HUDEP-2 (cell line): Measurements from ENCODE around the gene DISP3.

Experiments
- DNase-seq, 76 experiments: peaks; one replicate each; lab custom pipeline; 2025; ENCODE audit not compliant: unreplicated experiment in 76 of 76; lab: John Stamatoyannopoulos, UW

The DISP3 gene

DNA sequence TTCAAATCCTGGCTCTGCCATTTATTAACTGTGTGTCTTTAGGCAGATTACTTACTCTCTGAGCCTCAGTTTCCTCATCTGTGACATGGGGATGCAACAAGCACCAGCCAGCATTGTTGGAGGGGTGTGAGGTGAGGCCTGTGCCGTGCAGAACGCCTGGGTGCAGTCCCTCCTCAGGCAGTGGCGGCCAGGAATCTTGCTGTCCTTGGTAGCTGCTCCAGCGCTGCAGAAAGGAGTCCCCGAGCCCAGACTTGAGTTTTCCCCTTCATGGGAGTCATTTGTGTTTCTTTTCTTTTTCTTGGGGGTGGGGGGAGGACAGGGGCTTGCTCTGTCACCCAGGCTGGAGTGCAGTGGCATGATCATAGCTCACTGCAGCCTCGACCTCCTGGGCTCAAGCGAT is 46.6 kb downstream of the DISP3 start:
- DNase-seq, result no peak

DNA sequence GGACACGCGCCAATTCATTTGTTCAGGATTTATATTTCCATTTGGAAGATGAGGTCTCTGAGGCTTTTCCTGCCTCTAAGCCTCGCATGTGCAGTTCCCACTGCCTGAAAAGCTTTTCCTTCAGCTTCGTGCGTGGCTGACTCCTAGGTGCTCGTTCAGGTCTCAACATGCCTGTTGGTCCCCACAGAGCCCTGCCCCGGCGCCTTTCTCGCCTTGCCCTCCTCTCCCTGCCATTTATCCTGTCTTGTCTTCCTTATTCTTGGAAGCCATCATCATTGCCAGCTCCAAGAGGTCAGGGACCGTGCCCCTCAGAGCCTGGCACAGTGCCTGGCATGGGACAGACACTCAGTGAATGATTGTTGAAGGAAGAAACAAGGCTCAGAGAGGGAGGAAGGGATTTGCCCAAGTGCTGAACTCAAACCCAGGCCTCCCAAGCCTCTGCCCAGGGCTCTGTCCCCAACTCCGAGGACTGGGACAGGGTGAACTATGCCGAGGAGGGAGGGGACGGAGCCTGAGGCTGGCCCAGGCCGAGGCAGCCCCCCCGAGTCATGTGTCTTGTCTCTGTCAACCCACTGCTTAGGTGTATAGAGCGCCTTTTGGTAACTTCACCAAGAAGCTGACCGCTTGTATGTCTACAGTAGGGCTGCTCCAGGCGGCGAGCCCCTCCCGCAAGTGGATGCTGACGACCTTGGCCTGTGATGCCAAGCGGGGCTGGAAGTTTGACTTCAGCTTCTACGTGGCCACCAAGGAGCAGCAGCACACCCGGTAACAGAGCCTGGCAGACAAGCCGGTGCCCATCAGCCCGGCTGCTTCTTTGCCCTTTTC is 47.3 kb downstream of the DISP3 start:
- DNase-seq, result no peak

DNA sequence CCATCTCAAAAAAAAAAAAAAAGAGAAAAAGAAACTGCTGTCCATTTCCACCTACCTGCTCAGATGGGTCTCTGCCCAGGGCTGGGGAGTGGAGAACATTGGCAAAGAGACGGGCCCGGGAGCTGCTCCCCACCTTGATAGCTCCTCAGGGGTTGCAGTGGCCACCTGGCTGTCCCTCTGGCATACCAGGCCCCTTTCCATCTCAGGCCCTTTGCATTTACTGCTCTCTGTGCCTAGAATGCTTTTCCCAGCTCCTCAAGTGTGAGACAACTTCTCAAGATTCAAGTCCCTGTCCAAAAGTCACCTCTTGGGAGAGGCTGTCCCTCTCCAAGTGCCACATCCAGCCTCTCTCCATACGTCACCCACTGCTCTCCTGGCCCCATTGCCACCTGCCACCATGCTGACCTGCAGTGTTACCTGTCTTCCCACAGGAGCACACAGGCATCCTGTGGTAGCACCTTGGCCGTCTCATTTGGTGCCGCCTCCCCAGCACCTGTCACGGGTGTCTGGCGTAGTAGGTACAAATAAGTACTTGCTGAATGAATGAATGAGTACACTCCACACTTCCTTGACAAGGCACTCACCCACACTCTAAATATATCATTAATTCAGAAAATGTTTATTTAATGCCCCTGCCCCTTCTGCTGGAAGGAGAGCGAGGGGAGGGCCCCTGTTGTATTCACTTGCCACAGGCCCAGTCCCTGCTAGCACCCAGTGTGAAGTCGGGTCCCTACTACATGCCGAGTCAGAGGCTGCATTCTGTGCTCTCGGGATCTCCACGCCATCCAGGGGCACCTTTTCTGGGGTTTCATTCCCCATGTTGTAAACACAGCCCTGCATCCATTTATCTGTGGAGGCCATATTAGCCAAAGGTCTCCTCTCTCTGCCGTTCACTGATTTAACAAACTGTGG is 48.8 kb downstream of the DISP3 start:
- DNase-seq, result no peak

DNA sequence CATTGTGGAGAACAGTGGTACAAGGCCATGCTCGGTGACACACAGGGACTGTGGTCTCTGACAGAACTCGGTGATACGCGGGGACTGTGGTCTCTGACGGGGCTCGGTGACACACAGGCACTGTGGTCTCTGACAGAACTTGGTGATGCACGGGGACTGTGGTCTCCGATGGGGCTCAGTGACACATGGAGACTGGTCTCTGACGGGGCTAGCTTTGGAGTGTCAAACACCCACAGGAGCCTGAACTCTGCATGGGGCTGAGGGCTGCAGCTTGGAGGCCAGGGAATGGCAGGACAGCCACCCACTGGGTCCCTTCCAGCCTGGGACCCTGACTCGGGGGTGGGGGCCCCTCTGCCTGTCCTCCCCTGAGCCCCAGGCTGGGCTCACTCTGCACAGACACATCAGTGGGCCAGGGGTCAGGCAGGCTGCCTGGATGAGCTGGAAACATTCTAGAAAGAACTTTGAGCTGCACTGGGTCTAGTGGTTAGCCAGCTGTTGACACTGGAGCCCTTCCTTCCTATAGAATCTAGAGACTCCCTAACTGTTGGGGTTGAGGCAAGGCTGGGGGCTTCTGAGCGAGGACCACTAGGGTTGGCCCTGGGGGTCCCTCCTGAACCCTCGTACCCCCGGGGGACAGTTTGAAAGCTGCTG is 49.8 kb downstream of the DISP3 start:
- no peak for DNase-seq

DNA sequence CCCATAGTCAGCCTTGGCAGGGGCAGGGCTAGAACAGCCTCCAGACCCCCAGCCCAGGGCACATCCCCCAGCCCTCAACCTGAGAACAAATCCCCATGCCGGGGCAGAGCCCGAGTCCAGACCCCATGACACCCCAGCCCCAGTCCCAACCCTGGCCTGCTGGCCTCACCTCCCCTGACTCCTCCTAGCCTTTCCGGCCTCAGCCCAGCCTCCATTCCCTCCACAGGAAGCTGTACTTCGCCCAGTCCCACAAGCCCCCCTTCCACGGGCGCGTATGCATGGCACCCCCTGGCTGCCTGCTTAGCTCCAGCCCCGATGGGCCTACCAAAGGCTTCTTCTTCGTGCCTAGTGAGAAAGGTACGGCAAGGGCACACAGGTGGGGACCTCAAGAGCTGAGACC is 50.4 kb downstream of the DISP3 start:
- DNase-seq, result no peak

DNA sequence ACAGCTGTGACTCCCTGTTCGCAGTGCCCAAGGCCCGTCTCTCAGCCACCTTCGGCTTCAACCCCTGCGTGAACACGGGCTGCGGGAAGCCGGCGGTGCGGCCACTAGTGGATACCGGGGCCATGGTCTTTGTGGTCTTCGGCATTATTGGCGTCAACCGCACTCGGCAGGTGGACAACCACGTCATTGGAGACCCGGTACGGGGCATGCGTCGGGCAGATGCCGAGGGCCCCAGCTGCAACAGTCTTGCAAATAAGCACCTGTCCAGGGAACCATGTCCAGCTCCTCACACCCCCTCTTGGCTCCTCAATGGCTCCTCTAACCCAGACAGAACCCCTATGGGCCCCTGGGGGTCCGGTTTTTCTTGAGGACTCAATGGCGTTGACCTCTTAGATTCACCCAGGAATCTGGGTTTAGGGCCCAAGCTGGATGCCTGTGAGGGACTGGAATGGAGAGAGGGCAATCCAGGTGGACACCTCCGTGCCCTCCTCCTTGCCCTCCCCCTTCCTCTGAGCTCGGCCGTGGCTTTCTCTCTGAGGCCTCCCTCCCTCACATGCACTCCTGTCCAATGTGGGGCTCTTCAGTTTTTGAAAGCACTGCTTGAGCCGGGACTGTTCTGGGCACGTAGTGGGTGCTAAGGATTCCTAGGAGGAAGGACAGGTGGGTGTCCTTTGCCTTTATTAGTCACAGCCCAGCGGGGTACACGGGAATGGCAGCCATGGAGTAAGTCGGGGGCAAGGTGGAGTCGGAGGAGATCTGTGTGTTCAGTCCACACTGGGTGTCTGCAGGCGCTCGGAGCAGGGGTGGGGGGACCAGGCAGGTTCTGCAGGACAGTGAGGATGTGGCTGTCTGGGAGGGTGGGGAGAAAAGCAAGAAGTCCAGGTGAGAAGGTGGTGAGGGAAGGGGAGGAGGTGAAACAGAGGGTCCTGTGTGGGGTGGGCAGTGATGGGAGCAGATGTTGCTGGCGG is 51.1 kb downstream of the DISP3 start:
- DNase-seq, result no peak

DNA sequence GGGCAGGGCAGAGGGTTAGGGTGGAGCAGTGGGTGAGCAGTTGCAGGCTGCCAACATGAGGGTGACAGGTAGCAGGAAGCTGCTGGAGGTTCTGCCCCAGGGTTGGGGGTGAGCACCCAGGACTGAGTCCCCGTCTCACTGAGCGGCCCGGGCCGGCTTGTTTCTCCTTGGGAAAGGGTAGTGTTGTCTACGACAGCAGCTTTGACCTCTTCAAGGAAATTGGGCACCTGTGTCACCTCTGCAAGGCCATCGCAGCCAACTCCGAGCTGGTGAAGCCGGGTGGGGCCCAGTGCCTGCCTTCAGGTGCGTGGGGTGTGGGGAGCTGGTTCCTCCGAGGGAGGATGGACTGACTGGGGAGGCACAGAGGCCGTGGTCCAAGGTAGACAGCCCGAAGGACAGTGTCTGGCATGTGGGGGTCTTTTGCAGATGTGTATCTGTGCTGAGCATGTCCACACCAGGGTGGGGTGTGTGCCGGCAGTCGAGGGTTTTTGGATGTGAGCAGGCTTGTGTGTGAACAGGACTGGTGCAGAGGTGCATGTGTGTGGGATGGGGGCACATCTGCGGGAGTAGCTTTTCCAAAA is 51.9 kb downstream of the DISP3 start:
- DNase-seq, result no peak

DNA sequence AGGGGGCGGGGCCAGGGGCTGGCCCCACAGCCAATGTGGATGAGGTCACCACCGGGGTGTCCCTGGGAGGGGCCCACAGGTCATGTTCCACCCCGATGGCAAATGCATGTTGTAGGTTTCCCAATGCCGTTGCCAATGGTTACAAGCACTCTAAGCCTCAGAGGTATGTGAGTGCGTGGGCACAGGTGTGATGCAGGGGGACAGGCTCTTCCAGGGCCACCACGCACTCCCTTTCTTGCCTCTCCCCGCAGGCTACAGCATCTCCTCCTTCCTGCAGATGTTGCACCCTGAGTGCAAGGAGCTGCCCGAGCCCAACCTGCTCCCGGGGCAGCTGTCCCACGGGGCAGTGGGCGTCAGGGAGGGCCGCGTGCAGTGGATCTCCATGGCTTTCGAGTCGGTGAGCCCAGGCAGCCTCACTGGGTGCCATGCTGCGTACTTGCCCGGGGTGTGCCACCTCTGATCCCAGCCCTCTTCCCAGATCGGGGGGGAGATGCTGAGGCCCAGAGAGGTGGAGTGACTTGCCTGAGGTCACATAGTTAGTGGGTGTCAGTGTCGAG is 52.4 kb downstream of the DISP3 start:
- DNase-seq, result no peak

DNA sequence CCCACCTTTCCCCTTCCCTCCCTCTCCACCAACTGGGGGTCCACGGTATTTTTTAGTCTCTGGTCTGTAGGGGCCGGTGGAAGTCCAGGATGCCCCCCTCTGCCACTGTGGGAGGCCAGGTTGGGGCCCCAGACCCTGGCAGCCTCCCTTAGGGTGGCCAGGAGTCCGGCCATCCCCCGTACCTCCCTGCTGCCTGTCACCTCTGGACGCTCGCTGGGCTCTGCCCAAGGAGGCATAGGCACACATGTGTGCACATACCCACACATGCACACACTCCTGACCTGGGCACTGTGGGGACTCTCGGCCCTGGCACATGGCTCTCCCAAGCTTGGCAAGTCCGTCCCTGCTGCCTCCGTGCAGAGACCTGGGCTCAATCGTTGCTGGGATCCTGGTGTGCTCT is 53.0 kb downstream of the DISP3 start:
- DNase-seq, result no peak

DNA sequence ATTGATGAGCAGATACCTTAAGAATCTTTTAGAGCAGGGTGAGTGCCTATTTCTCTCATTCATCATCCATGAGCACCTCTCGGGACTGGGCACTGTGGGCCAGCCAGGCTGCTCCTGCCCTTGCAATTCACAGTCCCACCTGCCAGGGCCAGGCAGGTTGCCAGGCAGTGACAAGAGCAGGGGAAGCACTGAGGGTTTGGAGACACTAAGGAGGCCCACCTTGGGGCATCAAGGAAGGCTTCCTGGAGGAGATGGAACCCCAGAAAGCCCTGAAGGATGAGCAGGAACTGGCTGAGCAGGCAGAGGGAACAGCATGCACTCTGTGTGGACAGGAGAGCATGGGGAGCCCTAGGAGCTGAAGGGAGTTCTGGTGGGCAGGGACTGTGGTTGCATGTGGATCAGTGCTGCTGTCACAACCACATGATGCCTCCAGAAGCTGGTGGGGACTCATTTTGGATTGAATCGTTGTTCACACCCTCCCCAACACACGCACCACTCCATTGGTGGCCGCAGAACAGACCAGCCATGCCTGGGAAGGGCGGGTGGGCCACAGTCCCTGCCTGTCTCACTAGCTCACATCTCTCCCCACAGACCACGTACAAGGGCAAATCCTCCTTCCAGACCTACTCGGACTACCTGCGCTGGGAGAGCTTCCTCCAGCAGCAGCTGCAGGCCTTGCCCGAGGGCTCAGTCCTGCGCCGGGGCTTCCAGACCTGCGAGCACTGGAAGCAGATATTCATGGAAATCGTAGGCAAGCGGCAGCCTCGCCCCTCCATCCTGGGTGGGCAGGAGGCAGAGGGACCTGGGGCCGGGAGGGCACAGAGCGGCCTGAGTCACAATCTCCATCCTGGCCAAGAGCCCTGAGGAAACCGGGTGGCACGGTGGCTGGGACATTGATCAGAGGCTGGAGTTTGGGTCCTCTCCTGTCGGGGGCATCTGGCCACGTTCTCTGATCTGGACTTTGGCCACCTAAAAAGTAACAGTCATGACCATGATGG is 55.1 kb downstream of the DISP3 start:
- no peak for DNase-seq

DNA sequence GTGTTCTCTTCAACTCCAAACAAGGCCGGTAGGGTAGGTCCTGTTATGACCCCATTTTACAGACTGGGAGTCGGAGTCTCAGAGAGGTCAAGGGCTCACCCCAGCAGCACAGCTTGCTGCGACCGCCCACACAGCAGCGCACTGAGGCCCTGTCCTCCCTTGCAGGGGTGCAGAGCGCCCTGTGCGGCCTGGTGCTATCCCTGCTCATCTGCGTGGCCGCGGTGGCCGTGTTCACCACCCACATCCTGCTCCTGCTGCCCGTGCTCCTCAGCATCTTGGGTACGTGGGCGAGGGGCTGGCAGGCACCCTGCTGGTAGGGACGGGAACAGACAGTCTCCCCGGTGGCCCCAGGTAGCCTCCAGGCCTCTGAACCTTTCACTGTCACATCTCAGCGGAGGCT is 55.9 kb downstream of the DISP3 start:
- no peak for DNase-seq

DNA sequence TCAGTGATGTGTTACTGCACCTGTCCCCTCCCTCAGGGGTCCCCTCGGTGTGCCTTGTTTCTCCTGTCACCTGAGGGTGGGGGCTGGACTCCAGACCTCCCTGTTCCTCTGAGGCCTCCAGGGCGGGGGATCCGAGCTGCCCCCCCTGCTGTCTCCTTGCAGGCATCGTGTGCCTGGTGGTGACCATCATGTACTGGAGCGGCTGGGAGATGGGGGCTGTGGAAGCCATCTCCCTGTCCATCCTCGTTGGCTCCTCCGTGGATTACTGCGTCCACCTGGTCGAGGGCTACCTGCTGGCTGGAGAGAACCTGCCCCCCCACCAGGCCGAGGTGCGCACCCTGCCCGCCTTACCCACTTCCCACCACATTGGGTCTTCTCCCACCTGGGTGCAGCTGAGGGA is 56.4 kb downstream of the DISP3 start:
- DNase-seq, result no peak

DNA sequence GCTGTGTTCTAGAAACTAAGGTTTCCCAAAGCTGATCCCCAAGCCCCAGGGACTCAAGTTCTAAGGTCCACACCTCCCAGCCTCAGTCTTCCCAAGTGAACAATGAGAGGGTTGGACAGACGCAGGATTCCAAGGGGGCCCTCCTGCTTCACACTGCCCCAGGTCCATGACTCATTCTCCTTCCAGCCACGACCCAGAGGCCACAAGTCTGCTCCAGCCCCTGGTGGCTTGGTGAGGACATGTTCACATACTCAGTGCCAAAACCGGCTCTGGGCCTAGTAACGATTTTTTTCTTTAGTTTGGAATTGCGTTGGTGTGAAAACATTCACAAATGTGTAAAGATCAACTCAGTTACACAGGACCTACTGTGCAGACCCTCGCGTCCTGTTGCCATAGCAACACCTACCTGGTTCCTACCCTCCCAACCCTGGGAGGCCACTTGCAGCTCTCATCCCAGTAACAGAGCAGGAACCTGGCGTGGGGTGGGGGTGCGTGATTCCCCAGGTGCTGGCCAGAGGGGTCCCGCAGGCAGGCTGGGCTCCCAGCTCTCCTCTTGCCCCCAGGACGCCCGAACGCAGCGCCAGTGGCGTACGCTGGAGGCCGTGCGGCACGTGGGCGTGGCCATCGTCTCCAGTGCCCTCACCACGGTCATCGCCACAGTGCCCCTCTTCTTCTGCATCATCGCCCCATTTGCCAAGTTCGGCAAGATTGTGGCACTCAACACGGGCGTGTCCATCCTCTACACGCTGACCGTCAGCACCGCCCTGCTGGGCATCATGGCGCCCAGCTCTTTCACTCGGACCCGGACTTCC is 57.0 kb downstream of the DISP3 start:
- DNase-seq, result peak in 1 of 76 experiments; percentile 1

DNA sequence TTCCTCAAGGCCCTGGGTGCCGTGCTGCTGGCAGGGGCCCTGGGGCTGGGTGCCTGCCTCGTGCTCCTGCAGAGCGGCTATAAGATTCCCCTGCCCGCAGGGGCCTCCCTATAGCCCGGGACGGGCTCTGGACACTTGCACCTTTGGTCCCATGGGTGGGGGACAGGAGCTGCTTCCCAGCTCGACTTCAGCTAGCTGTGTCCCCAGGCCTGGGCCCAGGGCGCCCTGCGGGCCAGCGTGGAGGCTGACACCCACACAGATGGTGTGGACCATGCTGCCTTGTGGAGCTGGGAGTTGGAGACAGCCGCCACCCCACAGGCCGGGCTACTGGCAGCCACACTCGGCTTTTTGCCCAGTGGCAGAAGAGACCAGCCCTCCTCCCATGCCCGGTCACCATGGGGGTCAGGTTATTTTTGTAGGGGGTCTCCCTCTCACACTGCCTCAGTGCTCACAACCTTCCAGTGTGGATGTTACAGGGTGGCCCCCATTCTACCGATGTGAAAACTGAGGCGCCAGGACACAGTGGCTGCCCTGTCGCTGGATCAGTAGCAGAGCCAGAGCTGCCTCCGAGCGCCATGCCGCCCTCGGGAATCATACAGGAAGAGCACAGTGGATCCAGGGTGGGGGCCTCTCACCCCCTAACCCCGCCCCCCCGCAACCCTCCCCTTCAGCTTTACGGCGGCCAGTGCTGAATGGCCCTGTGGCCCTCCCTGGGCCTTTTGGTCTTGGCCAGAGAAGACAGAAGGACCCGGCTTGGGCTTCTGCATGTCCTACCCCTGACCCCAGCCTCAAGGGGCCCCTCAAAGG is 57.8 kb downstream of the DISP3 start:
- DNase-seq, result no peak

DNA sequence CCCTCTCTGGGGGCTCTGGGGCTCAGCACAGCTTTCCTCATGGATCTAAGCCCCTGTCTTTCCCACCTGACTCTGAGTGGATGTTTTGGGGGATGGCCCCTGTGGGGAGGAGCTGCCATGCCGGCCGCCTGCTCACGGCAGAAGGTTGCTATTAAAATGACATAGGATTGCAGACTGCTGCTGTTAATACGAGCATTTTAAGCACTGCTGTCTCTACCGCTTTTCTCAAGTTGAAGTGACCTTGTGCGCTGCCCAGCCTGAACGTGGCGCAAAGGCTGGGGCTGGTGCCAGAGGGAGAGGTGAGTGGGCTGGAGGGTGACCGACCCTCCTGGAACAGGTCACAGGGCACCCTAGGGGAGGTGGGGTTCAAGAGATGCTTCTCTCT is 58.4 kb downstream of the DISP3 start:
- DNase-seq, result no peak

DNA sequence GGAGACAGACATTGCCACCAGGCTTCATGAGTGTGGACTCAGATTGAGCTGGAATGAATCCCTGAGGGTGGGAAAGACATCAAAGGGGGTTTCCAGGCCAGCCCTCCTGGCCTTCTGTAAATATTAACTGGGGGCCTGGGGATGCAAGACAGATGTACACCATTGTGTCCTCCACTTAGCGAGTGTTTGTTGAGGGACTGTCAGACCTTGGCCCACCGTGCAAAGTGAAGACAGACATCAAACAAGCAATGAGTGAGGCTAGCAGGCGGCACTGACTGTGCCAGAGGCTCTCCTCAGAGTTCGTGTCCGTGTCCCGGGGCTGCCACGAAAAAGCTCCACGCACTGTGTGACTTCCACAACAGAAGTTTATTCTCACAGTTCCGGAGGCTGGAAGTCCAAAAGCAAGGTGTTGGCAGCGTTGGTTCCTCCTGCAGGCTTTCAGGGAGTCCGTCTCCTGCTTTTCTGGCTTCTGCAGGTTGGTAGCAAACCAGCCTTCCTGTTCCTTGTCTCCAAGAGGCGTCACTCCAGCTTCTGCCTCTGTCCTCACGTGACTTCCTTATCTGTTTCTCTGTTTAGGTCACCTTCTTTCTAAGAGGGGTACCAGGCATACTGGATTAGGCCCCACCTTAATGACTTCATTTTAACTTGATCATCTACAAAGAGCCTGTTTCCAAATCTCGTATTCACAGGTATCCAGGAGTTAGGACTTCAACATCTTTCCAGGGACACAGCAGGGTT is 59.1 kb downstream of the DISP3 start:
- no peak for DNase-seq
